GM21390 (cell line): Measurements from ENCODE around the gene PCSK5.

Experiments
- ATAC-seq: cut with Tn5 transposase; IDR thresholded peaks from one replicate; pipeline ENCODE4 v1.9.1; 2021; ENCODE audit not compliant: unreplicated experiment

PCSK5 gene

DNA sequence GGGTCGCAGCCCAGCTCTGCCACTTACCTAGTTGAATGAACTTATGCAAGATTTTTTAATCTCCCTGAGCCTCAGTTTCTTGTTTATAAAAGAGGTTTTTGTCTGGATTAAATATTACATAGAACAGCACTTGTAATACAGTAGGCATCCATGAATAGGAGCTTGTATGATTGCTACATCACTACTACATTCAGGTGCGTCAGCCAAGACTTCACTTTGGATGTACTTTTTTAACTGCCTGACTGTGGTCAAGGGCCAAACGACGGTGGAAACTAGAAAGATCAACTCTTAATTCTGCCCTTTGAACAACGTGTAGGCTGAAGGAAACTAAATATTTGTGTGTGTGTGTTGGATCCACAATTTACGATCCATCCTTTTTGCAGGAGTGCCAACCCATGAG is 330.9 kb downstream of the PCSK5 start:
- ATAC-seq: no peak

DNA sequence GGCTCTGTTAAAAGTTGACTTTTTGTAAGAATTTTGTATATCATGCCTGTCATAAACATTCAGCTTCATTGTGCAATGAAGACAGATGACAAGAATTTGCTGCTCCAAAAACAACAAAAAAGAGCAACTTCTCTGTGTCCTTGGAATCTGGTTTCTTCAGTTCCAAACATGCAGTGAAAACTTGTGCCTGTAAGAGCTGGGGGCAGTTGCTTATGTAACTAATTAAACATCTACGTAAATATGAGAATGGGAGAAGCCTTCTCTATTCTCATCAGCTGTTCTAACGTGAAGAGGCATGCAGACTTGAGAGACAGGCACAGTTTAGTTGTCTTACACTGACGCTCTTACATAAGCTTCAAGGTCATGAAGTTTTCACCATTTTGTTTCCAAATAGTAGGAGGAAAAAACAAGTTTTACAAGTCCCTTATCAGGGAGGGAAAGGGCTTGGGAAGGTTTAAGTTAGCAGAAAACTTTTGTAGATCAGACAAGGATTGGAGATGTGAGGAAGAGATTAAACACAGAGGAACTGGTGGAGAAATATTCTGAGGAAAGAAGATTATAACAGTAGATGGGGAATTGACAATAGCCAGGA is 333.4 kb downstream of the PCSK5 start:
- no peak for ATAC-seq

DNA sequence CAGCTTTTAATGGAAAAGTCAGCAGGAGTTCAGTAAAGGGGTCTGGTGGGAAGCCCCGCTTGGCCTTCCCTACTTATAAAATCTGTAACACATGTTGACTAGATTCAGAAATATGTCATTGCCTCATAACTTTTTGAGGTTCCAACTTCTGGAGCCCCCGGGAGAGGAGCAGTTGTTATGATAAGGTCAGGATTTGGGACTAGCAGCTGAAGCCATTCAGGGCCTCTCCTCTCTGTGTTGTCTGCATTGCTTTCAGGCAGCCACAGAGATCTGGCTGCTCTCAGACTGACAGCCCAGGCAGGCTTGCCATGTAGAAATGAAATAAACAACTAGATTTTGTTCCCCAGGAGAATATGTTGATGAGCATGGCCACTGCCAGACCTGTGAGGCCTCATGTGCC is 336.7 kb downstream of the PCSK5 start:
- ATAC-seq: no peak

DNA sequence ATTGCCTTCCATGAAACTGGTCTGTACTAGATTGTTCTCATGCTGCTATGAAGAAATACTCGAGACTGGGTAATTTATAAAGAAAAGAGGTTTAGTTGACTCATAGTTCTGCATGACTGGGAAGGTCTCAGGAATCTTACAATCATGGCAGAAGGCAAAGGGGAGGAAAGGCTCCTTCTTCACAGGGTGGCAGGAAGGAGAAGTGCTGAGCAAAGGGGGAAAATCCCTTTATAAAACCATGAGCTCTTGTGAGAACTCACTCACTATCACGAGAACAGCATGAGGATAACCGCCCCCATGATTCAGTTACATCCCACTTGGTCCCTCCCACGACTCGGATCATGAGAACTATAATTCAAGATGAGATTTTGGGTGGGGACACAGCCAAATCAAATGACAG is 340.5 kb downstream of the PCSK5 start:
- no peak for ATAC-seq

DNA sequence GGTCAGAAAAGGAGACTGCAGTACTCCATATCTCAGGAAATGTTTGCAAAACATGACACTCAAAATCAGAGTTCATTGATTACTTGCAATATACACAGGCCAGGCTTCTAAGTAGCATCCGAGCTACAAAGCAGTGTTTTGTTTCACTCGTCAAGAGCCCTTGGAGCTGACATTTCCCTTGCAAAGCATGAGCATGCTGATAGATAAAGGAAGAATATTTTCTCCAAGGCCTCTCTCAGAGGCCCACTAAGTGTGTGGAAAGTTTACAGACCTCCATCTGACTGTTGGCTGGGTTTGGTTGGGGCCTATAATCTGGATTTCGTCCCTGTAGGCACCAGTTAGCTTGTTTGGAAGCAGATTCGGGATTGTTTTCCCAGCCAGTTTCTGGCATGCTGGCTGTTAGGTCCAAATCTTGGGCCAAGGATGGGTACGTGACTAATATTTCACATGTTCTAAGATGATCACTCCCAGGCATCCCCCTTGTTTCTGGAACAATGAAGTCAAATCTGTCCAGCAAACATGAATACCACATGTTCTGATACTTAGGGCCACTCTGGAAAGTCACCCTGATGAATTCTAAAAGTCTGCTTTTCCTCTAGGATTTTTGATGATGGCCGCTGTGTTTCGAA is 342.5 kb downstream of the PCSK5 start:
- ATAC-seq: no peak

DNA sequence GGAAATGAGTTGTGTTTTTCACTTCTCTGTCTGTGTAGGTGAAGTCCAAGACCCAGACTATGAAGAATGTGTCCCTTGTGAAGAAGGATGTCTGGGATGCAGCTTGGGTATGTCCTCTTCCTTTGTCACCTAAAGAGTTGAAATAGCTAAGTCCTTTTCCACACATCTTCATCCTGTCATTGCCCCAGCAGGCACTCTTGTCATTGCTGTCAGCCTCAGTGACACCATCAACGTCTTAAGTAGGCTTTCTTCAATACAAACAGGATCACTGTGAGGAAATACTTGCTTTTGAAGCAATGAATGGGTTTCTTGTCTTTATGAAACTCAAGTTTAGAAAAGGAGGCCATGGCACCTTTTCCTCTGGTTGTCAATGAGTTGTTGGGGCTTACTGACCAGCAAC is 350.1 kb downstream of the PCSK5 start:
- ATAC-seq: no peak

DNA sequence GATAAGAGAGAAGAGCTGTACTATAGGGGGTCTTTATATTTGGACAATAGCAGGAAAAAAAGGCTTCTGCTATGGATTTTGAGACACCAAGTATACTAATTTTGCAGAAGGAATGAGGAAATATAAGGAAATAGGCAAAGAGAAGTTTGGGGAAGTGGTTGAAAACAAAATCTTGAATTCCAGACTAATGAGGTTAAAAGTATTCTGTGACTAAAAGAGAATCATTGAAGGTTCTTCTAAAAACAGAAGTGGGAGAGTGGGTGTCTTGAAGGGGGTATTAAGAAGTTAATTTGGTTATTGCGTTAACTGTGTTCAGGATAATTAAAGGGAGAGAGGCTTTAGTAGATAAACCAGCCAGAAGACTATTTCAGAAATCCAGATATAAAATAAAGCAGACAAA is 355.0 kb downstream of the PCSK5 start:
- ATAC-seq: no peak

DNA sequence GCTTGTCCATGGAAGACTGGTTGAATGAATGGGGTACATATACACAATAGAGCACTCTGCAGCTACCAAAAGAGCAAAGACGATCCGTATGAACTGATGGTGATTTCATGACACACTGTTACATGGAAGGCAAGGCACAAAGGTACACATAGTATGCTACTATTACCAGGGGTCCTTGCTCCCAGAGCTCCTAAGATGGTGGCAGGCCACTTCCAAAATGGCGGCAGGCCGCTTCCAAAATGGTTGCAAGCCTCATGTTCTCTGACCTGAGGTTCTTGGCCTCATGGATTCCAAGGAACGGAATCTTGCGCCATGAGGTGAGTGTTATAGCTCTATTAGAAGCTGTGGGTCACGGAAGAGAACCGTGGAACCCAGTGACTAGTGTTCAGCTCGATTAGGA is 356.2 kb downstream of the PCSK5 start:
- ATAC-seq: no peak

DNA sequence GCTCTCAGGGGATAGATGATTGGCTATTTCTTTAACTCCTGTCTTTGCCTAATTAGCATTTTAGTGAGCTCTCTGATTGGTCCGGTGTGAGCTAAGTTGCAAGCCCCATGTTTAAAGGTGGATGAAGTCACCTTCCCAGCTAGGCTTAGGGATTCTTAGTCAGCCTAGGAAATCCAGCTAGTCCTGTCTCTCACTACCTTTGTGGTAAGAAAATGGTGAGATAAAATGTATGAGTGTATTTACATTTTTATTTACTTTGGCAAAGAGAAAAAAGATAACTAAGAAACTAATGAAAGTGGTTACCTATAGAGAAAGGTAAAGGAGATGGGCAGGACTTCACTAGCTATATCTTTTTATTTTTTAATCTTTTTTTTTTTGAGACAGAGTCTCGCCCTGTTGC is 357.0 kb downstream of the PCSK5 start:
- no peak for ATAC-seq

DNA sequence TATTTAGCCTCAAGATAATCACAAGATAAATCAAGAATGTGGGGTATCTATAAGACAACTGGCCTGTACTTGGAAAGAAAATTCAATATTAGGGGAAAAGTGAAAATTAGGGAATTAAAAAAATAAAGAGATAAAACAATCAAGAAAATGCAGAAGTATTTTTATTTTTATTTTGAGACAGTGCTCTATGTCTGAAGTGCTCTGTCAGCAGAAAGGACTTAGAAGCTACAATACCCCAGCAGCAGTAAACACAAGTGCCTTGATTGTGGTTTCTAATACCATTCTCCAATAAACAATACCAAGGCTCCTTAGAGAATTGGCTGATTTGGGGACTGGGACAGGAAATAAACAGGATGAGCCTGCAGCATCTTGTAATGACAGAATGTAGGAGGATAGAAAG is 358.8 kb downstream of the PCSK5 start:
- ATAC-seq: no peak

DNA sequence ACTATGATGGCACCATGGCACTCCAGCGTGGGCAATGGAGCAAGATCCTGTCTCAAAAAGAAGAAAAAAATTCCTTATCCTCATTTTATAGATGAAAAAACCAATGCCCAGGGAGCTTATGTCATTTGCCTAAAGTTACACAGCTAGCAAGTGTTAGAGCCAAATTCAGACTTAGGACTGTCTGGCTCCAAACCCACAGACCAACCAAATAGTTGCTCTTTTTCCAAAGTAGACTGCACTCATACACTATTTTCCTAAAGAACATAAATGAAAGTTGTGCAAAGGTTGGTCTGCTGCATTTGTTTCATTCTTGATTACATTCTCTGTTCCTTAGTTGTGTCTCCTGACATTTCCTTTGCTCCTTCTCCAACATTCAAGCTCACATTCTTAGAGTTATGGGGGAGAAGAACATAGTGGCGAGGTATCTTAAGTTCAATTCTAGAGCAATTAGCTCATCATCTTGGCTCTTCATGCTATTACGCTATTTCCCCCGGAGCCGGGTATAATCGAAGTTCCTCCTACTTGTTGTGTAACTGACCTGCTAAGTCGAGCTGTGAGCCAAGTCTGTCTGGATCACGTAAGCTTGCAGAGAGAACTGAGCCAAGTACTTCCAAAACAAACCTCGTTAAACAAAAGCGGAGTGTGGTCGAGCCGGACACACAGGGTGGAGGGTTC is 365.4 kb downstream of the PCSK5 start:
- no peak for ATAC-seq

DNA sequence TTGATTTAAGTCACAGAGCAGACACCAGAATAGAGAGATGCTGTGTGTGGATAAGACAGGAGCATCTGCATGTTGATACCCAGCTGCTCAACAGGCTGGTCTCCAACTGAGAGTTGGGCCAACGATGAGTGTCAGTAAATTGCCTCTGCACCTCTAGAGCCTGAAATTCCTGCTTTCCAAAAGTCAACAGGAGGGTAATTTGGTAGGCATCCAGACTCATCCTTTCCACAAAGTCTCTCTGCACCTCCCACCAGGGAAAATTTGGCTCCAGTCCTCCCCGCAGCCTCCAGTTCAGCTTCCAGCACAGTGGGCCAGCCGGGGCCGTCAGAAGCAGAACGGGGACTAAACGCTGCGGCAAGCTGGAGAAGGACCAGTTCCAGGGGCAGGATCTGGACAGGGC is 366.8 kb downstream of the PCSK5 start:
- ATAC-seq: no peak

DNA sequence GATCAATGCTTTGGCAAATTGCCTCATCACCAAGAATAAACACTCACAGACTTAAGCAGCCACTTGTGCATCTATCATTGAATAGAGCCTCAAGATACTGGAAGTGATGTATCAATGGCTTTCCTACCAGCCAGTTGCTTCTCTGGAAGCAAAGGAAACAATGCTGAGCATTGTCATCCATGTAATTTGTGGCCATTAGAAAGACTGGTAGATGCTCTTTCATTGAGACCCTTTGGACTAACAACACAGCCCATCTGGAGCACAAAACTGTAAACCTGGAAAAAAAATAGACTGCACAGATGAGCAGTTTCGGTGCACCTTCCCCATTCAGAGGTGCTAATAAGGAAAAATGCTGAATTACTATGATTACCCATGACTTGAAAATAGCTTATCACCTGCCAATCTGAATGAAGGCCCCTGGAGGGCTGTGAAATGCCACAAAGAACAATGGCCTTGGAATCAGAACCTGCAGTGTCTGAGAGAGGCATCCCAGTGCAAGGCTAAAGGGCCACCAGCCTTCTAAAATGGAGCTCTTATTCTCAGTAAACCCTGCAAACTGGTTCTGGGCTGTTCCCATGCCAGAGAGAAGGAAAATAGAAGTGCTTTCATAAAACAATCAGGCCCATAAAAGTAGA is 376.3 kb downstream of the PCSK5 start:
- no peak for ATAC-seq

DNA sequence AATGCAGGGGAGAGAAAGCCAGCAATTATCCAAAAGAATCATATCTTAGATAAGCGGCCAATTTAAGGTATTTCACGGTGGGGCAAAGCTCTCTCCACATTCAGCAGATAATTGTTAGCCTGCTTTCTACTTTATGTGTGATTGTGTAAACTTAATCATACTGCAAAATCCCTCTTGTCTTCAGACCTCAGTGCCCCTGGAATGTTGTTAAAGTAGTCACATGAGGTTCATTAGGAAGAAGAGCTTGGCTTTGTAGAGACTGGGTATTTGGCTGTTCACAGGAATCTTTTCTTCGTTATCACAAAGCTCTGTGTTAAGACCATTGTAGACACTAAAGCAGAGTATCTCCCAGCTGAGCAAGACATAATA is 376.8 kb downstream of the PCSK5 start:
- no peak for ATAC-seq

DNA sequence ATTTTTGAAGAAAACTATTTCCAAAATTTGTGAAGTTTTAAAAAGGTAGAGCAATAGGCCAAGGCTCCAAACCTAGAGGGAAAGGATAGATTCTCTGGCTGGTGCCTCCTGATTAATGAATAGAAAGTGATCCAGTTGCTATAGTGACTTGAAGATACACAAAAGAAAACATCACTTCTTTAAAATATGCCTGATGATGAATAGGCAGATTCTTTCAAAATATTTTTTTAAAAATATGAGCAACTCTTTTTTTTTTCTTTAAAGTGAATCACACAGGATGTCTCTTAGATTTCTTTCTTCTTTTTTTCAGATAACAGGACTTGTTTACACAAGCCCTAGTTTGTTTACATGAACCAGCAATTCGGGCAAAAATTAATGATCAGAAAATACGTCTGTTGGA is 379.3 kb downstream of the PCSK5 start:
- no peak for ATAC-seq

DNA sequence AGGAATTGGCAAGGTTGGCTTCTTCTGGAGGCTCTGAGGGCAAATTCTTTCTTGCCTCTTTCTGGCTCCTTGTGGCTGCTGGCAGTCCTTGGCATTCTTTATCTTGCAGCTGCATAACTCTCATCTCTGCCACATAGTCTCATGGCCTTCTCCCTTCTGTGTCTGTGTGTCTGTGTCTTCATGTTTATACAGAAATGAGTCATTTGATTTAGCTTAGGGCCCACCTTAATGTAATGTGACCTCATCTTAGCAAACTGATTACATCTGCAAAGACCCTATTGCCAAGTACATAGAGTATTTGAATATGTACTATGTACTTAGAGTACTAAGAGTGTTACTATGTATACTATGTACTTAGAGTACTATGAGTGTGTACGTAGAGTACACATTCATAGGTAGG is 381.3 kb downstream of the PCSK5 start:
- no peak for ATAC-seq

DNA sequence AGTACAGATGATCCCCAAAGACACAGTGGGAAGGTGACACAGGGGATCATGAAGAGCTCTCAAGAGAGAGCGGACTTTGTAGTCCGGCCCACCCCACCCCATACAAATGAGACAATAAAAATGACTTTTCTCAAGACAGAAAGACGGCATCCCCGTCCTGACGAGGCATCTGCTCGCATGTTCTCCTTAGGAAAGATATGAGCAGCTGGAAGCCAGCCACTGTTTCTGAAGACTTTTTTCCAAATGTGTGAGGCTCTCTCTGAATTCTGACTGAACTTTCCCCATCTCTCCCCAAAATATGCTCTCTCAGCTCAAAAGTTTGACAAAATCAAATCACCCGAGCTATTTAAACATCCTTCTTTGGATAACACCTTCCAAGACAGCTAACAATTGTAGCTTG is 398.6 kb downstream of the PCSK5 start:
- ATAC-seq: no peak

DNA sequence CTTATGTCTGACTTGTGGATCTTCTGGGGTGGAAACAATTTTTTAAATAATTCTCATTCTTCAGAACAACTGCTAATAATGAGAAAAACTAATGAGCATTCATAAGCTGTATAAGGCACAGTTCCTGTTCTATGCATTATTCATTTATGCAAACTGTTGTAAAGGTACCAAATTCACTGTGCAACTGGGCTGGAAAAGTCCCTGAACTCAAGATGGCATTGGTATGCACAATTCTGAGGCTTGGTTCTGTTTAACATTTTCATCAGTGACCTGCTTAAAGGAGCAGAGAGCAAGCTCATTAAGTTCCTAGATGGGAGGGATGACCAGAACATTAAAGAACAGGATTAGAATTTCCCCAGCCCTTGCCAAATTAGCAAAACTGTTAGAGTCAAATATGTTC is 399.2 kb downstream of the PCSK5 start:
- ATAC-seq: no peak

DNA sequence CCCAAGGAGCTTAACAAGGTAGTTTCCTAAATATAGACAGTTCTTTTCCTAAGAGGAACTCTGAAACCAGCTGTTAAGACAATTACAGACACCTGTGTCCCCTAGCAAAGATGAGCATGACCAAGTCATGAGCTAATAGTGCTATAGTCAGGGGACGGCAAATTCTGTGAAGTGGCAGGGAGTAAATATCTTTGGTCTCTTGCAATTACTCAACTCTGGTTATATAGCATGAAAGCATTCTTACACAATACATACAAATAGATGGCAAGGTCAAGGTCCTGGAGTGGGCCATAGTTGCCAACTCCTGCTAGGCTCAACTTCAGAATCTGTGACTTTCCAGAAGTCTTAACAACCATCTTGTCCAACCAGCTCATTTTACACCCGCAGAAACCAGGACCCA is 400.1 kb downstream of the PCSK5 start:
- no peak for ATAC-seq

DNA sequence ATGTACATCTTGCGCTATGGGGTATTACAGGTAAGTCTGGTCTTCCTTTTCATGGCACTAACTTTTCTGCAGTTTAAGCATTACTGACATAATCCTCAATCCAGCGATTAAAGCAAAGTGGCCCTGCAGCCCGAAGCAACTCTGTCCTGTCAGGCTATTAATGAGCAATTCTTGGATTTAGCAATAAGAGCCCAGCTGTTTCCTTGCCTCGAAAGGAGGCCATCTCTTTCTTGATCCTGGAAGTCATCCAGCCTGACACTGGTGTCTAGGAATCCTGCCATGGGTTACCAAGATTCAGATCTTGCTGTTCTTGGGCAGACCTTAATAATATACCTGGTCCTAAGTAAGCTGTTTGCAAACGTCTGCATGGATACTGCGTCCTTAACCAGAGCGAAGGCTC is 401.8 kb downstream of the PCSK5 start:
- ATAC-seq: no peak

DNA sequence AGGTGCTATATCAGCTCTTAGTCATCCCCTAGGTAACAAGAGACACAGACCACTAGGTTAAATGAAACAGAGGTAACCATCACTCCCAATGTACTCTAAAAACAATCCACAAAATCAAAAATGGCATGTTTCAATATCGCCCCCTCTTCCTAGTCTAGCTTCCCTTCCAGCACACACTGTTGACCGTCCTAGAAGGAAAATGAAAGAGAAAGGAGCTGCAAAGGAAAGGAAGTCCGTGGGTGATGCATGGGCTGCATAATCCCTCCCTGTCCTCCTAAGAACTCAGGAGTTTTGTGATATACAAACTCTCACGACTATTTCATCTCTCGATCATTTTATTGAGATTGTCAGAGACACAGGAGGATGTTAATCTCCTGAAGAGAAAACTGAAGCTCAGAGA is 402.2 kb downstream of the PCSK5 start:
- no peak for ATAC-seq

DNA sequence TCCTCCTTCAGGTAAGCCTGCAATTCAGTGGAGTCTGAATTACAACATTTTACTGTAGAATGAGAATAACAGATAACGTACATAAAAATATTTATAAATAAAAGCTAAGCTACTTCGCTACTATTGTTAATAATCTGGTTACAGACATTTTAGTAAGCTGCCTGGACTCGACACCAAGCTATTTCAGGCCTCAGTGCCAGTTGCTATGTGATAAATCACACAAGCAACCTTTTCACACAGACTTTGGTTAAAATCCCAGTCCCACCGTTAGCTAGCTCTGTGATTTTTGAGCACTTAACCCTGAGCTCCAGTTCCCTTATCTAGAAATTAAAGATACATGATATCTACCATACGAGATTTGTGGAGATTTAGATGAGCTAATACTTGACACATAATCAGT is 403.8 kb downstream of the PCSK5 start:
- no peak for ATAC-seq
